SK-N-MC (cell line): ENCODE data around the gene SLC25A11.

Source experiments
- EZH2 ChIP-seq: fragments of 200-600 bp; sonication (generic); IDR thresholded peaks from one replicate; pipeline ENCODE4 v1.6.1; 2017; ENCODE audit warnings: antibody characterized with exemption
- FOXP2 ChIP-seq: optimal IDR thresholded peaks from 2 replicates; pipeline ENCODE3; 2011; ENCODE audit warnings: mild to moderate bottlenecking, moderate library complexity; ENCODE audit not compliant: insufficient read depth; ENCODE audit errors: extremely low read length, control extremely low read depth
- POLR2AphosphoS5 ChIP-seq: IDR thresholded peaks from 2 replicates; pipeline ENCODE4 v1.6.1; 2012; ENCODE audit warnings: mild to moderate bottlenecking, low read depth, low read length, borderline replicate concordance

GRCh38 chr17:4971826-4972225 lies 32.0 kb upstream of the SLC25A11 start:
- TF ChIP-seq POLR2AphosphoS5 (no peak), EZH2 (no peak), FOXP2 (no peak)
